Fibroblast of gingiva (primary cell): ENCODE measurements around the gene SH2D6.
"Not testable (repeated sequence)": the region's sequence is repeated elsewhere in the genome, so short reads cannot be mapped to it uniquely, and the experiment has no call there.

Source experiments
- DNase-seq: peaks from one replicate; pipeline ENCODE4 v3.0.0-alpha.2; 2011; ENCODE audit warnings: low read depth

SH2D6 gene

DNA sequence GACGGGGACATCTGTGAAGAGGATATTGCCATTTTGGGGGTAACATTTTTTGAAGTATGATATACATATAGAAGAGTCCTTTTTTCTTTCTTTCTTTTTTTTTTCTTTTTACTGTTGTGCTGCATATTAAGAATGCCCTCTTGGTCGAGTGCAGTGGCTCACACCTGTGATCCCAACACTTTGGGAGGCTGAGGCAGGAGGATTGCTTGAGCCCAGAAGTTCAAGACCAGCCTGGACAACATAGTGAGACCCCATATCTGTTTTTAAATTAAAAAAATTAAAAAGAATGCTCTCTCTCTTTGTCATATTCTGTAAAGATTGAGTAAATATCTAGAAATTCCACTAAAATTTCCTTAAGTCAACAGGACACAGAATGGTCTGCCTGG is 3.6 kb downstream of the SH2D6 start:
- no peak for DNase-seq

DNA sequence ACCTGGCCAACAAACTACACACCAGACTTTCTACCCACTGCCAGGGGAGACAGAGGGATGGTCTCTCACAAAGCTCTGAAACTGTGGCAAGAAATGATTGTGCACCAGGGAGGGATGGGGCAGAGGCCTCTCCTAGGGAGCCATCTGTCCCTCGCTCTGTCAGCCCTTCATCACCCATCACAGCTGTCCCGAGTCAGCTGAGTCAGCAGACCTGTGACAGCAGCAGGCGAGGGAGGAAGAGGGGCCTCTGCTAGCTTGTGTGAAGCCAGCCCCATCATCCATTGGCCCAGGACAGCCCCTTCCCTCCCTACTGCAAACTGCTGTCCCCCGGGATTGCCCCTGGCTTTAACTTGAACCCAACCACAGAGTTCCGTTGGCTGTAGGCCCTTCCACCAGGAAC is 5.0 kb downstream of the SH2D6 start:
- DNase-seq = no peak

DNA sequence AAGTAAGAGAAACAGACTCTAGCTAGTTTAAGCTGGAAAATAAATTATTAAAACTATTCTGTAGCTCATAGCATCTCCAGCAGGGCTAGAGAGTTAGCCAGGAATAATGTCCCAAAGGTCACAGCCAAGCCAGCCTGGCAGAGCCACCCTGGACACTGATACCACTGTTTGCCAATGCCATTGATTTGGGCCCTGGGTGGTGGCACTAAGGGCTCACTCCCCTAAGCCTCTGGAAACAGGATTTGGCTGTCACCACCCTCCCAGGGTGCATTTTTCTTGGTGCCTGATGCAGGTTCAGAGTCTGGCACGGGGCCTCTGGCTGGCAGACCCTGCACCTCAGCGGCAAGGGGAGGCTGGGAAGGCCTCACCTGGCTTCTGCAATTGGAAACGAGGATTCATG is 7.1 kb downstream of the SH2D6 start:
- DNase-seq = no peak

GRCh38 chr2:85427300-85427835 is 8.9 kb downstream of the SH2D6 start:
- no peak for DNase-seq

- DNase-seq = no peak
Measured at GRCh38 chr2:85428343-85428881, 9.9 kb downstream of the SH2D6 start.

DNA sequence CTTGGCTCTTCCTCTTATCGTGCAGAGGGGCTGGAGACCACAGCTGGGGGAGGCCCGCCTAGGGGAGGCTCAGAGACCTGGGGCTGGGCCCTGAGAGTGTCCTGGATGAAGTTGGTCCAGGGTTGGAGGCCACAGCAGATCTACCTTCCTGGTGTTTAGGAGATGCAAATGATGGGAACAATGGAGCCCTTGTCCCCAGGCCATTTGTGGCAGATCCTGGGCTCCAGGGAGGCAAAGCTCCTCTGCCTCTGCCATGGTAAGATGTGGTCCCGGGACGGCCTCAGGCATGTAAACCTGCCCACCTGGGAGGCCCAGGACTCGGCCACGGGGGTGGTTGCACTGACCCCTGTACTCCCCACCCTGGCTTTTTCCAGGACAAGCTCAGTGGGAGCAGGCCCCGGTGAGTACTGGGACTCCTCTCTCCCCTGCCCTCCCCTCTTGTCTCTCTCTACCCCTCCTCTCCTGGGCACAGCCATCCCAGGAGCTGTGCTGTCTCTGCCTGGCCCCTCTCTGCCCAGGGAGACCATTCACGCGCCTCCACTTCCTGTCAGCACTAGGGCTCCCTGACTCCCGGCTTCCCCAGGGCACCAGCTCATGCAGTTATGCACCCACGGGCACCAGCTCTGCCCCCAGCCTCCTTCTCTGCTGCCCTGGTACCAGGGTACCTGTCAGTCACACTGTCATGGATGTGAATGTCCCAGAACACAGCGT is 10.9 kb downstream of the SH2D6 start:
- DNase-seq = no peak

DNA sequence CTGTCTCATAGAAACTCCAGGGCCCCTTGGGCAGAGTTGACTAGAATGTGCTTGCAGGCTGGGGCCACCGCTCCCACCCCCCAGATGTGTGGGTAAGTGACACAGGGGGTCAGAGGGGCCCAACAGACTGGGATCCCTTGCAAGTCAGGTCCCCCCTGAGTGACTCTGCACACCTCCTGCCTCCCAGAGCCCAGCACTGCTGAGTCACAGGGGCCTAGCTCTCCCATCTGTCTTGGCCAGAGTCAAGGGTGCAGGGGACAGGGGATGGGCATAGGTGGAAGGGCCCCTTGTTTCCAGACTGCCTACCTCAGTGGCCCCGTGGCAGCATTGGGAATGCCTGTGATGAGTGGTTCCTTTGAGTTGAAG is 11.4 kb downstream of the SH2D6 start:
- no peak for DNase-seq

- DNase-seq = no peak
Measured at GRCh38 chr2:85430752-85431569, 12.4 kb downstream of the SH2D6 start.

- DNase-seq = no peak
Measured at GRCh38 chr2:85431570-85432205, 13.2 kb downstream of the SH2D6 start.

DNA sequence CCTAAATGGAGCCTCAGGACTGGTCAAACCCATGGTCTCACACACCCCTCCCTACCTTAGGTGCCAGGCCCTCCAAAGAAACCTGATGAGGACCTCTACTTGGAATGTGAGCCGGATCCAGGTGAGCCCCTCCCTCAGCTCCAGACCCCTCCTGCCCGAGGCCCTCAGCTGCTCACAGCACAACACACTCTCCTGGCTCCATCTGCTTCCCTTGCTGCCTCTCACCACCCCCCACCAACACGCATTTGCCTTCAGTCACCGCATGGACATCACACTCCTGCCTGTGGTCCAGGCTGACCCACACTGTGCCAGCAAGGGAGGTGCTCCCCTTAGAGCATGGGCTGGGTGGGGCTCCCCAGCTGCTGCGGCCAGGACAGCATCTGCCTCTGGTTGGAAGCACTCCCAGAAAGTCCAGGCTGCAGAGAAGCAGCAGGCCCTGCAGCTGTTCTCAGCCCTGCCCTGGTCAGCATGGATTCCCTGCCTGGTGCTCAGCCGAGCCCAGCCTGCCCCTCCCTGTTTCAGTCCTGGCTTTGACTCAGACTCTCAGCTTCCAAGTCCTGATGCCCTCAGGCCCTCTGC is 15.1 kb downstream of the SH2D6 start:
- peak; percentile 98 for DNase-seq

- no peak for DNase-seq
Measured at GRCh38 chr2:85434696-85435095, 16.2 kb downstream of the SH2D6 start.

GRCh38 chr2:85435220-85435958 is 16.9 kb downstream of the SH2D6 start:
- no peak for DNase-seq

DNA sequence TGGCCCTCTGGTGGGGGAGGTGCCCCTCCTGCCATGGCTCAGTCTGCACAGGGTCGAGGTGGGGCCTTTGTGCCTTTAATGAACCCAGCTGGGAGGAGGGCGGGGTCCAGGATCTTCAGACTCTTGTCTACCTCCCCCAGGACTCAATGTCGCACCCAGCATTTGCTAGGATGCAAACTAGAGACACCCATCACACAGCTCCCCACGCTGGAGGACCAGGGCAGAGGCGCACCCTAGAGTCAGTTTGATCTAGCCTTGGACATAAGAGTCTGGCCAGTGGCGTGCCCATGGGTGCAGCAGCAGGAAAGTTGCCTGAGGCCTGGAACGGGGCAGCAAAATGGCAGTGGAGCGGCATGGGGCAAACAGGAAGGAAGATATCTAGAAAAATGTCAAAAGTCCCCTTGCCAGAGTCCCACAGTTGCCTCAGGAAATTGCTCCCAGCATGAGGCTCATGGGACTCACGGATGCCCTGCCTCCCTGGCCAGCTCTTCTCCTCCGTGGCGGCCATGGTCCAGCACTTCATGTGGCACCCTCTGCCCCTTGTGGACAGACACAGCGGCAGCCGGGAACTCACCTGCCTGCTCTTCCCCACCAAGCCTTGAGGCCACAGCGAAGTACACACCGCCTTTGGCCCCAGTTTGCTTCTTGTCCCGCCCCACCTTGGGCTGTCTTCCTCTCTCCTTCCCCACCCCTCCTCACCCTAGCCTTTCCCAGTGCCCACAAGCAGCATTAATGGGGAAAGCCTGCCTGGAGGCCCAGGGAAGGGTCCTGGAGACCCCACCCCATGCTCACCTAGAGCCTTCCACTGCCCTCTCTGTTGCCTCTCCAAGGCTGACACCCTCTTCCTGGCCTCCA is 17.7 kb downstream of the SH2D6 start:
- DNase-seq = no peak

- DNase-seq = no peak
Measured at GRCh38 chr2:85436836-85437487, 18.4 kb downstream of the SH2D6 start.

DNA sequence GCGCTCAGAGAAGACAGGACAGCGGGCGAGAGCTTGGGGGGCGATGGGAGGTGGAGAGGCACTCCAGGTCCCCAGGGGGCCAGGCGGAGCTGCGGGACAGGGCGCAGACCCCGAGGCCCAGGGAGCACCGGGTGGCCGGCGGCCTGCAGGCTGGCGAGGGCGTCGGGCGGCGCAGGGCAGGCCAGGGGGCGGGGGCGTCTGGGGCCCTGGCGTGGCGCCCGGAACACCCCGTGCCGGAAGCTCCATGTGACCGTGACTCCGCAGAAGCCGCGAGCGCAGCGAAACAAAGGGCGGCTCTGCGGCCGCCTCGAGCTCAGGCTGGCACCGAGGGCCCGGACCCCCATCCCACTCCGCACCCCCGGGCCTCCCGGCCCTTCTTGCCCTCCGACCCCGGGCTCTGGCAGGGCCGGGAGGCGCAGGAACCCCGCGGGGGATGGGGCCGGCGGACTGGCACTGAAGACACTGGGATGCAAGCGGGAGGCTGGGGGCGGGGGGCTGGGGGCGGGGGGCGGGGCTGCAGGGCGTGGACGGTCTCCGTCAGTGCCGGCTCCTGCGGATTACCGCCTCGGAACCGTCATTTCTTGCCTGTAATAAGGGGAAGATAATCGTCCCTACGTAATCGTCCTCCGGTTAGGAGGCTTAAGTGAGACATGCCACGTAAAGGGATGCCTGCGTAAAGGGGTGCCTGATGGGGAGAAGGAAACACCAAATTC is 19.1 kb downstream of the SH2D6 start:
- DNase-seq = peak; percentile 88

GRCh38 chr2:85438201-85439024 is 19.9 kb downstream of the SH2D6 start:
- no peak for DNase-seq

GRCh38 chr2:85439025-85439472 is 20.5 kb downstream of the SH2D6 start:
- DNase-seq = no peak

DNA sequence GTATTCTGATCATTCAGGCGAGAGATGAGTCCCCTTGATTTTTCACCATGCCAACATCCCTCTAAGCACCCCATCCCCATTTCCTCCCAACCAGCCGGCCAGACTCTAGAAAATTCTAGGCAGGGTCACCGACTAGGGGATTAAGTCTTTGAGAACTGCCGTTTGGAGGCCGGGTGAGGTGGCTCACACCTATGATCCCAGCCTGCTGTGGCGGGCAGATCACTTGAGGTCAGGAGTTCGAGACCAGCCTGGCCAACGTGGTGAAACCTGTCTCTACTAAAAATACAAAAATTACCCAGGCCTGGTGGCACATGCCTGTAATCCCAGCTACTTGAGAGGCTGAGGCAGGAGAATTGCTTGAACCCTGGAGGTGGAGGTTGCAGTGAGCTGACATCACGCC is 21.1 kb downstream of the SH2D6 start:
- not testable (repeated sequence) for DNase-seq
